DMS 273 treated with DMSO at 0.1 percent for 48 hours (cell line): ENCODE data around the gene COL23A1.

Experiments used
- DNase-seq: peaks from one replicate; lab custom pipeline; 2025; lab: John Stamatoyannopoulos, UW

COL23A1 gene

GRCh38 chr5:178590141-178590923 is at the start of gene COL23A1:
Gene COL23A1 (minus strand): TSS chr5:178590393.
- no peak for DNase-seq

GRCh38 chr5:178637356-178638074 is 47.3 kb upstream of the COL23A1 start:
- no peak for DNase-seq

- DNase-seq: no peak
Observed at GRCh38 chr5:178632285-178632684, 42.1 kb upstream of the COL23A1 start.

GRCh38 chr5:178630951-178631350 is 40.8 kb upstream of the COL23A1 start:
- DNase-seq: no peak

GRCh38 chr5:178630475-178630930 is 40.3 kb upstream of the COL23A1 start:
- DNase-seq: no peak

- no peak for DNase-seq
Observed at GRCh38 chr5:178627259-178627598, 37.0 kb upstream of the COL23A1 start.

GRCh38 chr5:178626484-178627258 is 36.5 kb upstream of the COL23A1 start, which contains the start of gene CLK4:
Gene CLK4 (minus strand): TSS chr5:178627050. CDS start chr5:178623416, 3,634 bp downstream.
- peak; percentile 68 for DNase-seq

- no peak for DNase-seq
Observed at GRCh38 chr5:178625679-178626483, 35.7 kb upstream of the COL23A1 start.

- DNase-seq: no peak
Observed at GRCh38 chr5:178624631-178625546, 34.7 kb upstream of the COL23A1 start.

- no peak for DNase-seq
Observed at GRCh38 chr5:178622679-178623247, 32.6 kb upstream of the COL23A1 start.

- DNase-seq: no peak
Observed at GRCh38 chr5:178619390-178619789, 29.2 kb upstream of the COL23A1 start.

GRCh38 chr5:178612299-178612698 is 22.1 kb upstream of the COL23A1 start:
- no peak for DNase-seq

- no peak for DNase-seq
Observed at GRCh38 chr5:178606269-178606668, 16.1 kb upstream of the COL23A1 start.

GRCh38 chr5:178605788-178606187 is 15.6 kb upstream of the COL23A1 start:
- no peak for DNase-seq

GRCh38 chr5:178602752-178603151 is 12.6 kb upstream of the COL23A1 start:
- no peak for DNase-seq

GRCh38 chr5:178595750-178596149 is 5.6 kb upstream of the COL23A1 start:
- no peak for DNase-seq

- no peak for DNase-seq
Observed at GRCh38 chr5:178595150-178595549, 5.0 kb upstream of the COL23A1 start.

- DNase-seq: no peak
Observed at GRCh38 chr5:178590924-178591423, 781 bp upstream of the COL23A1 start.

- DNase-seq: no peak
Observed at GRCh38 chr5:178589180-178590140, 733 bp downstream of the COL23A1 start.
